Jurkat, Clone E6-1 (cell line): ENCODE results near the gene DAPK1.

Experiments
- DNase-seq: peaks from one replicate; pipeline ENCODE4 v3.0.0-alpha.2; 2011; ENCODE audit warnings: low read depth, low spot score
- H3K4me3 ChIP-seq: 2 replicates; pipeline ENCODE4 v1.5.1; 2011; ENCODE audit warnings: mild to moderate bottlenecking, low read length, control low read depth, moderate library complexity

Gene DAPK1

GRCh38 chr9:87671478-87671877, 173.8 kb downstream of the DAPK1 start:
- no peak for DNase-seq
- no peak overlapping the region for H3K4me3 ChIP-seq

- DNase-seq: no peak
- H3K4me3 ChIP-seq: no peak overlapping the region
Observed at GRCh38 chr9:87671925-87672324, 174.3 kb downstream of the DAPK1 start.

- H3K4me3 ChIP-seq: no peak overlapping the region
Observed at GRCh38 chr9:87672586-87672985, 174.9 kb downstream of the DAPK1 start.

GRCh38 chr9:87673446-87674120, 175.9 kb downstream of the DAPK1 start:
- no peak overlapping the region for H3K4me3 ChIP-seq
- no peak for DNase-seq

More at GRCh38 chr9:87672586-87672985, 174.9 kb downstream of the DAPK1 start:
- DNase-seq: no peak

DNA sequence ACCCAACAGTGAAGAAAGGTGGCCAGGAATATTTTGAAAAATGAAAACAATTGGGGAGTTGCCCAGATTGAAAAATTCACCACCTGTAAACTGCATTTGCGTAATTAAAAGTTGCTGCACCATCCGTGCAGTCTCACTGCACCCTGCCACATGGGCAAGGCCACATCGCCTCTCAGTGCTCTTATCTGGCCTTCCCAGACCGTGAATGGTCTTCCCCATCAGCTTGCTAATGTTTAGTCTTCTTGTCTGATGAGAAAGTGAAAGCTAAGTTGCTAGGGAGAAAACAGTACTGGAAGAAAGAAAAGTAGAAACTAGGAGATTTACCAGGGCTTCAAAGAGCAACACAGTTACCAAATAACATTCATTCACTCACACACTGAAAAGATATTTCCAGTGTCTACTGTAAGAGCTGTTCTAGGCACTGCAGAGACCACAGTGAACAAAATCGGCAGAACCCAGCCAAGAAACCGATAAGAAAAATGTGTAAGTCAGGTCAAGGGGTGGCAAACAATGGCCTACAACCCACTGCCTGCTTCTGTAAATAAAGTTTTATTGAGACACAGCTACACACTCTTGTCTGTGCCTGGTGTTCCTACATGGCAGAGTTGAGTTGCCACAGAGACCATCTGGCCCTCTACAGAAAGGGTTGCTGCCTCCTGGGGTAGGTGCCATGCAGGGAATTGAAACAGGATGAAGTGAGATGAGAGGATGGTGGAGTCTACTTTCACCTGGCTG, 177.1 kb downstream of the DAPK1 start:
- DNase-seq: no peak
- H3K4me3 ChIP-seq: no peak overlapping the region

DNA sequence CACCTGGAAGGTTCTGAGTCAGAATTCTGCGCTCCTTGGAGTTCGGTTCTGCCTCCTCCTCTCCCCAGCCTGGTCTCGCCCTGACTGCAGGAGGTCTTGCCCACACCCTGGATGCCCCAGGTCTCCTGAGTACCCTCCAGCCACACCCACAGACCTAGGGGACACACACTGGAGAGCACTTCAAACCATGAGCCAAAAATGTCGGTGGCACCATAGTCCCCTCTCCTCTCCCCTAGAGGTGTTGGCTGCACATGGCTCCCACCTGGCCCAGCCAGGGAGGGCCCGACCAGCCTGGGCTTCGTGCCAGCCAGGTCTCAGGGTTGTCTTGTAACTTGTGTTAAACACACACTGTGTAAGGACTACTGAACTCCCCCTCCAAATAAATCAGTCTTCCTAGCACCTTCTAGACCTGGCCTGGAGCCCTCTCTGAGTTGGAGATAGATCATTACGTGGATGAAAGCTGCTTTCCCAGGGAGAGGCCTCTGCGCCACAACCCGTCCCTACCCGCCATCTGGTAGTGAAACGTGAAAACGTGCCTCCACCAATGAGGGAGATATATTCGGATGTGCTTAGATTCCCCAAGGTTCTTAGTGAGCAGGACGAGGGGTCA, 178.3 kb downstream of the DAPK1 start:
- DNase-seq: no peak
- H3K4me3 ChIP-seq: no peak overlapping the region

DNA sequence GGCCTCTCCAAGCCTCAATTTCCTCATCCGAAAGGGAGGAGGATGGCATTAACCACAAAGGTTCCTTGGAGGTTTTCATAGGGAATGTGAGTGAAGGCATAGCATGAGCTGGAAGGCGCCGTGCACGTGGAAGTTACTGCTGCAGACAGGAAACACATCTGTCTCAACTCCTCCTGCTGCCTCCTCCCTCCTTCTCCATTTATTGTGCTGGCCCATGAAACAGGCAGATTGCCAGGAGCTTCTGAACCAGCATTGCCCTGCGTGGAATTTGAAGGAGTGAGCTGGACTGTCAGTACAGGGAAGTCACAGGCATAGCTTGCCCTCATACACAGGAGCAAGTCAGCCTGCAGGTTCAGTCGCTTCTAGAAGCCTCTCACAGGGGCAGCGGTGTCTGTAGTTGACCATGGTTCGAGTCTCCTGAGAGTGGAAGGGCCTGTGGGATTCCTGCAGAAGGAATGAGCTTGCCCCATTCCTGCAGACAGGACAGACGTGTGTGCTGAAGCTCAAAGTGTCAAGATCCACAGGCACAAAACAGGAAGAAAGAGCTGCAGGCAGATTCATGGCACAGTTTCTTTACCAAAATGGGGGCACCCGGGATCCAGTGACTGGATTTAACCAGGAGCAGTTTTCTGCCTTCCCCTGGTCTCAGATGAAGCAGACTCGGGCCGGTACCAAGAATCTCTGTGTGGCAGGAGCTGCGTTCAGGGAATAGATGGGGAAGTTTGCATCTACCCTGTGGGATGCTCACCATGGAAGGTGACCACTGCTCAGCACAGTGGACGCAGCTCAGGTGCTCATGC, 179.5 kb downstream of the DAPK1 start:
- H3K4me3 ChIP-seq: no peak overlapping the region
- no peak for DNase-seq

DNA sequence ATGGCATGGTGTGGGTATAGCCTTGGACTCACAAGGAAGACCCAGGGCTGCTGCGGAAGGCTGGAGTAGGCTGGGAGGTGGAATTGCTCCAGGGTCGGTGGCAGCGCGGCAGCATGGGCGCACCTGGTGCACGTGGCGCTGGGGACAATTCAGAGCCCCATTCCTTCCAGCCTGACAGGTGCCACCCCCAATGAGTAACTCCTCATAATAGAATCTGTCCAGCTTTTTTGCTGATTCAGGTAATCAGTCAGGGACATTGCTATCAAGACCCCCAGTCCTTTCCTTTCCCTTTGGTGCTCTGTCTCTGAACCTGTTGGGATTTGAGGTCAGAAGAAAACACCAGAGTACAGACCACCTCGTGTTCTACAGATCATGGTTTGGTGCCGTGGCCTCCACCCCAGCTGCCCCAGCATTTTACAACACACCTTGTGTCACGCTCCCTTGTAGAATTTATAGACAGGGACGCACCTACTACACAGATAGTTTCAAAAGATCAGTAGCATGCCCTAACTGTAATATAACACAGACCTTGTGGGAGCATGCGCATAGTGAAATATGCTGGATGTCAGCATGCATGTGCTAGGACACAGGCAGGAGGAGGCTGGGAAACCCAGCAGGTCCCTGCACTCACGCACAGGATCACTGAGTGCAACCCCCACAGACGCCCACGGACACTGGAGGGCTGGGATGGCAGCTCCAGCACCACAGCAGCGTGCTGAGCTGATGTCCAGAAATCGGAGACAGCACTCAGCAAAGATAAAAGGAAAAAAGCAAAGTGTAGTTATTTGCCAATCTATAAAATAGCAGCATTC, 180.3 kb downstream of the DAPK1 start:
- no peak for DNase-seq
- no peak overlapping the region for H3K4me3 ChIP-seq

DNA sequence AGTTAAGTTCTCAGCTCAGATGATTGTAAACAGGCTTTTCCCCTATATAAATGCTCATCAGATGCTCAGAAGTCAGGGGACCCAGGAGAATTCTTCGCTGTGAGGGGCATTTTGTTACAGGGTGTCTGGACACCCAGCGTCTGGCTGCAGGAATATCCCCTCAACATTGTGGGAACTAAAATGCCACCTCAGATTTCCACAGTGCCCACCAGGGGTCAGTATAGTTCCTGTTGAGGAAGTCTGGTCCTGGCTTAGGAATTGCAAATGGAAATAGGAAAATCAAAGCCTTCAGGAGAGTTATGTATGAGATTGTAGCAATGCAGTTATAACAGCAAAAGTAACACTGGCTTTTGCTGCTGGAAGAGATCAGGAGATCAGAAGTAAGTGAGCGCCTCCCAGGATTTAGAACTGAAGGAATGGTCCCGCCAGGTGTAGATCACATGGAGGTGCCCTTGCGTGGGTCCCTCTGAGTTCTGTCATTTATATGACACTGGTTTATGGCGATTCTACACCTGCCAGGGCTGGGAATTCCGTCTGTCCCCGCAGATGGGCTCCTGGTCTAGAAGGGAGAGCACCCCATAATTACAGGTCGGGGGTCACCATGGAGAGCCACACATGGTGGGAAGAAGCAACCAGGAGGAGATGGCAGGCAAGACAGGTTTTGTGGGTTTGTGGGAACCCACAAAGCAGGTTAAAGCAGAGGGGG, 181.1 kb downstream of the DAPK1 start:
- no peak overlapping the region for H3K4me3 ChIP-seq
- DNase-seq: peak; percentile 9

GRCh38 chr9:87681271-87682061, 183.8 kb downstream of the DAPK1 start:
- no peak for DNase-seq
- no peak overlapping the region for H3K4me3 ChIP-seq

GRCh38 chr9:87682085-87682484, 184.4 kb downstream of the DAPK1 start:
- DNase-seq: no peak
- H3K4me3 ChIP-seq: no peak overlapping the region

- H3K4me3 ChIP-seq: no peak overlapping the region
- no peak for DNase-seq
Observed at GRCh38 chr9:87682618-87683017, 185.0 kb downstream of the DAPK1 start.

DNA sequence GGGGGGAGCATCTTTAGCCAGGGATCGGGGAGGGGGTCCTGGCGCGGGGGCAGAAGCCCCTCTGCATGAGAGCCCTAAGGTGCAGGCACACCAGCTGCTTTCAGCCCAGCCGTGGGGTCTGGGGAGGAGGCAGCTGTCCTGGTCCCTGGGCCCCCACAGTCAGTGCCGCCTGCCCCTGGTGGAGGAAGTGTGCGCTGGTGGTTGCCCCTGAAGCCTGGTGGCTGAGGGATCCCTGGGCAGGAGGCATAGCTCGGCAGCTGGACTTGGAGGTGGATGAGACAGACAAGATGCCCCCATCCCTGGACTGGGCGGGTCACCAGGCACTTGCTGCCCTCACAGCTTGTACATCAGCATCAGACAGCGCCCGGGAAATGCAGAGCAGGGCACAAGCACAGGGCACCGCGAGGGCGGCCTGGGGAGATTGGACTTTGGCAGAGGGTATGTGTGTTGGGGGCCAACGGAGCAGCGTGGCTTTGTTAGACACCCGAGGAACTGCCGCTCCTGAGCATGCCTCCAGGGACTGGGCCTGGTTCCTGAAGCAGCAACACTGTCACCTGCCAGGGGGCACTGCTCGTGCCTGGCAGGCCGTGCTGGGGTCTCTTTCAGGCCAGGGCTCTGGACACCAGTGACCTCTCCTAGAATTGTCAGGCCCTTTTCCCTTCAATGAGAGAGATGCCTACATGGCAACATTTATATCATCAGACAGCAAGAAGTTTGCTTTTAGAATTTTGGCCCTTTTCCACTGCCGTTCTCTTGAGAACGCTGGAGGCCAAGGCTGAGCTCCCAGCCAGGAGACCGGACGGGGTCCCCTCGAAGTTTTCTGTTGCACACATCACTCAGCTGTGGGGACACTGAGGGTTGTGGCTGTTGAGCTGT, 186.3 kb downstream of the DAPK1 start:
- H3K4me3 ChIP-seq: no peak overlapping the region
- no peak for DNase-seq

DNA sequence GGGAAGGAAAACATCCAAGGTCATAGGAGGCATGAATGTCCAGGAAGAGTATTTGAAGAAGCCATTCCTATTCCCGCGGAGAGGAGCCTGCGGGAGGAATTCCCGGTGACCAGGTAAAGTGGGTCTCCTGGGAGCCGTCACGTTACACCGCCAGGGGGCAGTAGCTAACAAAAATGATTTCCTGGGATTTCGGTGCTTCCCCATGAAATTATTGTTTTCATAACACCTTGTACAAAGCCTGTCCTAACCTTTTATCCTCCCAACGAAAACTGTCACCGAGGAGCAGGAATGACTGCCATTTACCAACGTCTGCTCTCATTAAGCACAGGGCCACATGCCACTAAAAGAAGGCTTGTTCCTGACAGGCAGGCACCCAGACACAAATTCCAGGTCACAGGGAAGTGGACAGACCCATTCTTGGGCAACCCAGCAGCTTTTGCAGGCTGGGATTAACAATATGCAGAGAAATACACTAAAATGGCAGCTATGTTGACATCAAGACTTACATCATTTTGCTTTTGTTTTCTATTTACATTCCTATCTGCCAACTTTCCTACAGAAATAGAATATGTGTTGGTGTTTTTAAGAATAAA, 187.1 kb downstream of the DAPK1 start:
- H3K4me3 ChIP-seq: no peak overlapping the region
- no peak for DNase-seq

DNA sequence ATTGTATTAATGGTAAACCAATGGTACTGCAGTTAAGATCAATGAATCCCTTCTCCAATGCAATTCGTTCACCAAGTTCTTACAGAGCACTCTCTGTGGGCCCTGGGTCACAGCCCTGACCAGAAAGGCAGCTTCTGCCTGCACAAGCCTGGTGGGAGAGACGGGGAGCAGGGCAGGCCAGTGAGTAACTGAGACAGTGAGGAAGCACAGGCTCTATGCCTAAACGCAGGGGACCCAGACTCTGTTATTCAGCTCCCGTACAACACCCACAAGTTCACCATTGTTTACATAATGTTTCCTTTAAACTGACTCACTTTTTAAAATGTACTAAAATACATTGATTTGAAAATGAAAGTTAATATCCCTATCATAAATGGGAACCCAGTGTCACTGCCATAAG, 187.8 kb downstream of the DAPK1 start:
- no peak overlapping the region for H3K4me3 ChIP-seq
- no peak for DNase-seq

DNA sequence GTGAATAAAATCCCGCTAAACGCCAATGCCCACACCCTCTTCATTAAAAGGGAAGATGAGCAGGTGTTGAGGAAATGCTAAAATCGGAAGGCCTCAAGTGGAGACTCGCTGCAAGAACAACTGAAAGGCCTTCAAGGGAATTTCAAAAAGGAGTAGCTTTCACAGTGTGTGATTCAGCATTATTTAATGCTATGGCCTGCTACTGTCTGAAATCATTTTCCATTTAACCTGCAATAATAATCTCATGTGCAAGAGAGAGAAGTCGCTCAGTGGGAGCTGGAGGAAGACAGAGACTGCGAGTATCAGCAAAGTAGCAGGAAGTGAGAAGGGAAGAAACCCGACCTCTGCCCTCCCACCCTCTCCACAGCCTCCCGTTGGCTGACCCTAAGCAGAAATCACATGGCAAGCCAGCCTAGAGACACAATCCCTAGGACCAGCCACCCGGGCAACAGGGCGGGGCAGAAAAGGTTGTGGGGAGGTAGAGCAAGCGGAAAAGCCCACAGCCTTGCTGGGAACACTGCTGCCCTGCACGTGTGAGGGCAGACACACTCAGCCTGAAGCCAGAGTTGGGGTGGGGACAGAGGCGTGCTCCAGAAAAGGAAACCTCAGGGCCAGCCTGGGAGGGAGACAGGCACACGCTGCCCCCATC, 188.3 kb downstream of the DAPK1 start:
- H3K4me3 ChIP-seq: no peak overlapping the region
- DNase-seq: peak; percentile 14
